Fibroblast of skin of abdomen (primary cell): ENCODE results near the gene FAM174B.

Experiments
- DNase-seq: peaks from one replicate; pipeline ENCODE4 v3.0.0-alpha.2; 2013

FAM174B gene

DNA sequence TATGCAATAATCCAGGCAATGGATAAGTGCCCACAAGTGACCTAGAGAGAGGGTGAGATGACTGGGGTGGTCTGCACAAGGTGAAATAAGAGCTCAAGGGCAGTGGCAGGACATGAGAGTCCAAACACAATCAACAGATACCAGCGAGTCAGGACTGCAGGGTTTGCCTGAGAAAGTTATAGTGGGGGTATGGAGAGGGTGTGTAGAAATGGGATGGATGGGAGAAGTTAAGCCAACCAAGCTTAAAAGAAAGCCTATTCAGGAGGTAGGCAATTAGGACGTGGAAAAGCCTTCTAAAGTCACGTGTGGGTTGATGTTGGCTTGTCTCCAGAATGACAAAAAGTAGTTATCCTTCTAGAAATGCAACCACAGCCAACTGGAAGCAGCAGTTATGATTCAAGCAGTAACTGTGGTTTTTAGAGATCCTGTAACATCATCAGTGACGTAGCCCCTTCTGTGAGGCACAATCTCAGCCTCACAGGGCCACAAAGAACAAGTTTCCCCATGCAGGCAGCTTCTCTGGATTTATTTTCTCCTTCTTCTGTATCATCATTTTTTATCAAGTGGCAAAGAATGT lies 56.1 kb downstream of the FAM174B start:
- peak; percentile 61 for DNase-seq

DNA sequence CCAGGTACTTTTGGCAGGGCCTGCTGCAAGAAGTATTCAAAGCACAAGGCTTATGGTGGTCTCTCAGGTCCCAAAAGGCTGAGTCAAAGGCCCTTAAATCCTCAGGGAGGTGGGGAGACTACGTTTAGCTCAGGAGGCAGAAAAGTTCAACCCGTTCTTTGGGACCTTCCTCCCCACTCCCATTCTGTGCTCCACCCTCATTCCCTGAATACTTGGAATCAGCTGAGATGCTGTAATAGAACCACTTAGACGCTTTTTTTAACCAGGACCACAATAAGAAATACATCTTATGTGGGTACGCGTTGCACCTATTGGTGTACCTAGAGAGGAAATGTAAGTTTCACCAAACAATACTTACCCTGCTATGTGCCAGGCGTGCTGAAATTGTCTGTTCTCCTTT lies 58.0 kb downstream of the FAM174B start:
- DNase-seq: no peak

GRCh38 chr15:92596623-92597022 lies 59.0 kb downstream of the FAM174B start:
- DNase-seq: no peak

GRCh38 chr15:92595506-92596381 lies 59.8 kb downstream of the FAM174B start:
- no peak for DNase-seq

DNA sequence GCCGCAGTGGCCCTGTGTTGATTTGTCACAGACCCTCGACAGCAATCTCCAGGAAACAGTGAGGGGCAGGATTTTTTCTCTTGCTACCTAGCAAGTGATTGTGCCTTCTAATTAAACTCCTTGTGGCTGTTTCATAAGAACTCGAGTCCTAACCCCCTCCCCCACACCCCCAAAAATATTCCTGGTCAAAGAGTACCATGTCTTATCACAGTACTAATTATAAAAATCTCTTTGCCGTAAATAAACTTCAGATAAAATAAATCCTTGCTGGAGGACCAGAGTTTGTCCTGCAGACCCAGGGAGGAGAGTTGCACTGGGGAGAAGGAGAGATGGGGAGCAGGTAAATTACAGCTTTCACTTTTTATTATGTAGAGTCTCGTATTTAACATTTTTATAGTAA lies 64.3 kb downstream of the FAM174B start:
- DNase-seq: no peak

DNA sequence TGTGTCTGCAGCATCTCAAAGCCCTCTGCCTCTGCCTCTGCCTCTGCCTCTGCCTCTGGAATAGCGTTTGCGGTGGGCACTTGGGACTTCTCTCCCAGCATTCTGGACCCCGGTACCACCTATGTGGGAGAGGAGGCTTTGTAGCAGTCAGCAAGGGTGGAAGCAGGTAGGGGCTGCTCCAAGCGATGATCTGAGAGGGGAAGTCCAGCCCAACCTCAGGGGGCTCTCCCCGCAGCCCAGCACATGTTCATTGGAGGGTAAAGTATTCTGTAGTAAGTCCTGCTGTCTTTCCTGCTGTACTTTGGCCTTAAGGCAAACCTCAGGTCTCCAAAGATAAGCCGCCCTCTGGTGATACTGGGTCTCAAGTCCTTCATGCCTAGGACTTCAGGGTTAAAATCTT lies 68.6 kb downstream of the FAM174B start:
- no peak for DNase-seq

- no peak for DNase-seq
These were observed 69.1 kb downstream of the FAM174B start for GRCh38 chr15:92586383-92586942.

DNA sequence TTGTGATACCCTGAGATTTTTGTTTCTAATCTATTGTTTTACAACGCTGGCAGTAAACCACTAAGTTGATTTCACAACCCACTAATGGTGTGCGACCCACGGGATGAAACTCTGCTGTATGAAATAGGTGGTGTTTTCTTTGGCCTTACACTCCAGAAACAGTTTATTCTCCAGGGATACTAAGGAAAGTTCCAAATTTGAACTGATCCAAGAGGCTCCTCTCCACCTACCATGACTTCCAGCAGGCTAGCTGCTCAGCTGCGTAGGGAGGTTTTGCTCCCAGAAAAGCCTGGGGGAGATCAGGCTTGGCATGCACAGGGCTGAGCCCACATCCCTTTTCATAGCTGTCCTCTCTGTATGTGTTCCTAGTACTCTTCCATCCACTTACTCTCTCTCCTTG lies 71.5 kb downstream of the FAM174B start:
- DNase-seq: no peak

DNA sequence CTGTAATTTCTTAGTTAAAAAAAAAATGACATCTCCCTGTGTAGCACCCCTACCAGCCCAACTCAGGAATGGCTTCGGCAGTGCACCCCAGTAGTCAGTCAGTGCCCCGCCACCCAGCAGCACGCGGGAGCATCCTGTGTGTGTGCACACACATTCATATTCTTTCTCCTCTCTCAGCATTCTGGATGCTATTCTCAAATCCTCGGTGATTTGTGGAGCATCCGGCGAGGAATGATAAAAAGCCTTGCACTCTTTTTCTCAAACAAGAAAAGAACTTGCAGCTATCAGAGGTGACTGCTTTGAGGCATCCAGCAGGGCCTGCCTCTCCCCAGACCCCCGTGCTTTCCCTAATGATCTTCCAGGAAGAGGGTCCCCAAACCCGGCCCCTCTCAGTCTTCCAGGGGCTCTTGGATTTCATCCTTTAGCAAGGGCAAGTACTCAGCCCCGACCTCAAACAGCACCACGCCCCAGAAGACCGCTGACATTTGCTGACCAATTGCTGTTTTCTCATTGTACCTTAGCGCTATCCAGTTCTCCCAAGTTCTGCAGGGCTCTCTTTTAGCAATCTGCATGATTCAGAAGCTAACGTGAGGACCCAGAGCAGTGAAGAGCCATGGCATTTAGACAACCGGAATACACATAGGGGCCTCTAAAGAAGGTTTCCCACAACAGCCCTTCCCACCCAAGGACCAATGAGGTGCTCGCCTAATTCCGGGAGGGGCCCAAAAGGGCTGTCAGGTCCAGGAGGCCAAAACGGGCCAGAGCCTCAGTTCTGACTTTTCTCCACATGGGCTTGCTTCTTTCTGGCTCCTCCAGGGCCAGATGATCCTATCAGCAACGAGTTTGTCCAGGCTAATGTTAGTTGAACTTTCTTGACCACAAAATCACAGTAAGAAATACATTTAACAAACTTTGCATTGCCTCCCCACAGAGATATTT lies 72.2 kb downstream of the FAM174B start:
- DNase-seq: no peak

GRCh38 chr15:92582206-92582605 lies 73.4 kb downstream of the FAM174B start:
- DNase-seq: no peak

- DNase-seq: no peak
These were observed 74.6 kb downstream of the FAM174B start for GRCh38 chr15:92580933-92581445.

DNA sequence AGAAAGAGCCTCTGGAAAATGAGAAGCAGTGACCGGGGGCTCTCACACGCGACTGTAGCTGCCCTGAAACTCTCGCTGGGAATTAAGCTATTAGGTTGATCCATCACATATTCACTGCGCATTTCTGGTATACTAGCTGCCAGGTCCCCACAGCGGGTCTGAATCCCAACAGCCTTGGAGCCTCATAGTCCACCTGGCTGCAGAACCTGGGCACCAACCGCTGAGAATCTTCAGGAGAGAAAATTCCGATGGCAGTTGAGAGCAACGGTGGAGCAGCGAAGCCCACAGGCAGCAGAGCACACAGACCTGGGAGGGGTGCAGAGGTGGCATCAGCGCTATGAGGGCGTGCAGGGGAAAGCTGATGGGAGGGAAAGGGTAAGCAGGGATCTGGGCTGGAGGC lies 75.1 kb downstream of the FAM174B start:
- DNase-seq: no peak

- no peak for DNase-seq
These were observed 75.6 kb downstream of the FAM174B start for GRCh38 chr15:92579931-92580470.

DNA sequence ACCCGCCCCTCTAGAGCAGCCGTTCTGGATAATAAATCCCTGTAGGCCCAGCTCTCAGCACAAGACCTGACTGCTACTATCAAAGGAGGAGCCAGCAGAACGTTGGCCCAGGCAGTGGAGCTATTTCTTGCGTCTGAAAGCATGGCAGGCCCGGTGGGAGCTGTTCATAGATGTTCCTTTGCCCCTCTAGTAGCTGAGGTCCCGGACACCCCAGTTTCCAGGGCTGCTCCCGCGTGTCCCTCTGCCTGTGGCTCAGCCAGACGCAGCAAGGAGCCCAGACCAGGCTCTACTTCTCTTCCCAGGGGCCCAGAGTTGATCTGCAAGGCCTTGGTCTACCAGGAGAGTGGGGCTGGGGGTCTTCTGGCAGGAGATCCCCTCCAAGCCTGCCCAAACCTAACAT lies 76.1 kb downstream of the FAM174B start:
- DNase-seq: no peak

DNA sequence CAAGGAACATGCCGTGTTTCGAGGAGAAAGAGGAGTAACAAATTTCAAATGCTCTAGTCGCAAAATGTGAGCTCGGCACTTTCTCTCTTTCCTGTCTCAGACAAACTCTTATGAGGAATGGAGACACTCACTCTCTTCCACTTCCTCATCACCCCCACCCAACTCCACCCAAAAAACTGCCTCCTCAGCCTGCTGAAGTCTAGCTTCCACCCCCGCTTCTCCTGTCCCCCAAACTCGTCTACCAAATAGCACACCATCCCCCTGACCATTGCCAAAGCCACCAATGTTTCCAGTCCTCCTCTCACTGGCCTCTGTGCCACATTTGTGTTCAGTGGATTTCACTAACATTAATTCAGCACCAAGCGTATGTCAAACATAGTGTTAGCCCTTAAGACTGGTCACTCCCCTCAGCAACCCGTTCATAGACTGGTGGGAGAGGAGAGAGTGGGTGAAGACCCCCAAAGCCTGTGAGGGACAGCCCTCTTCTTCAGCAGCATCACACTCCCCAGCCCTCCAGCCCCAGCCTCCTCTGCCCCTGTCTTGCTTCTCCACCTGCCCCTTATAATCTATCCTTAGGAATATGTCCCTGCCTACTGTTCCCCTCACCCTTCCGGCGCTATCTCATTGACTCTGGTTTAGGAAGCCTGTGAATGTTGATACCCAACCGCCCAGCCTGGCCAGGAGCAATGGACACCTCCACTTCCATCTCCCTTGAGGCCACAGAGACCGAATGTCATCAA lies 77.3 kb downstream of the FAM174B start:
- no peak for DNase-seq

DNA sequence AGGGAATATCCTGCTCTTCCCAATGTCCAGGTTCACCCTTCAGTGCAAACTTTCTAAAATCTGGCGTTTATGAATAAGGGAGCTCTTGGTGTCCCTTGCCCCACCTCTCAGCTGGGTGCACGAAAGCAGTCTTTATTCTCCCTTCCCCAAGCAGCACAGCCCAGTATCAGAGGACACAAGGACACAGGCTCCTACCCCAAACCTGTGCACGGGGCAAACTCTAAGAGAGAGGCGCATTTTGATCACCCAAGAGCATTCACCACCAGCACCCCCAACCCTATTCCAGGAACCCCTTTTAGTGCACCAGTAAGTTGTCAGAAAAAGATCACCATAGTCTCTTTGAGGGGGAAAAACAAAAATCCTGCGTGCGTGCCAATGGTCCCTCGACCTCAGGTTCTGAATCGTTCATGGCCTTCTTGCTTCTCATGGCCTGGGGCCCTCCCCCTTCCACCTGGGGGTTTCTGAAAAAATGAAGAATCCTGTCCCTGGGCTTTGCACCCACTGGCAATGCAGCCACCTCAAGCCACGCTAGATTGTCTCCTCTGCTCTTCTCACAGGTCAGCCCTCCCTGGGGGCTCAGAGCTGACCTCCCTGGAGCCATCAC lies 78.9 kb downstream of the FAM174B start:
- DNase-seq: no peak

- DNase-seq: no peak
These were observed 81.0 kb downstream of the FAM174B start for GRCh38 chr15:92574566-92574965.

- no peak for DNase-seq
These were observed 81.4 kb downstream of the FAM174B start for GRCh38 chr15:92574161-92574560.

GRCh38 chr15:92571824-92572223 lies 83.8 kb downstream of the FAM174B start:
- DNase-seq: no peak

- DNase-seq: no peak
These were observed 85.2 kb downstream of the FAM174B start for GRCh38 chr15:92570391-92570790.

DNA sequence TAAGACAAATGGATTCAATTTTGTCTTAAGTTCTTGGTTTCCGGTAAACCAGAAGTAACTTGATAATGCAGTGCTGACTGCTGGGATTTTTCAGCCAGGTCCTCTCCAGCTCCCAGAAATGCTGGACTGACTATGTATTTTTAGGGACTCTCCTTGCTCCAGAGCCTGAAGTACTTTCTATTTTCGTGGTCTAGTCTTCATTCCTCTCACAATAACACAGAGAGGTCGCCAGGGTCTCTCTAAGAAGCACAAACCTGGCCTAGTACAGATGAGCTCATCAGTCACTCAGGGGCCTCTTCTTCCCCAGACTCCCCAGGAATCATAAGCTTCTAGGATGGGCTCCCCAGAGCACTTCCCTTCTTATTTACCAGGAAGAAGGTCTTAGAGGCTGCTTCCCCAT lies 85.8 kb downstream of the FAM174B start:
- no peak for DNase-seq
